GM18498 (cell line): ENCODE measurements around the gene ALG2.

Experiments used
- ATAC-seq: cut with Tn5 transposase; IDR thresholded peaks from one replicate; pipeline ENCODE4 v1.9.1; 2021; ENCODE audit warnings: mild to moderate bottlenecking, moderate library complexity; ENCODE audit not compliant: unreplicated experiment

ALG2 gene

GRCh38 chr9:99176527-99177013 is 45.2 kb downstream of the ALG2 start:
- ATAC-seq = no peak

- no peak for ATAC-seq
Measured at GRCh38 chr9:99173570-99174504, 47.9 kb downstream of the ALG2 start.

GRCh38 chr9:99172124-99173091 is 49.3 kb downstream of the ALG2 start:
- no peak for ATAC-seq

- ATAC-seq = no peak
Measured at GRCh38 chr9:99171225-99172123, 50.3 kb downstream of the ALG2 start.

GRCh38 chr9:99169982-99170761 is 51.6 kb downstream of the ALG2 start:
- ATAC-seq = no peak

GRCh38 chr9:99169086-99169485 is 52.7 kb downstream of the ALG2 start:
- no peak for ATAC-seq

- no peak for ATAC-seq
Measured at GRCh38 chr9:99167694-99168093, 54.0 kb downstream of the ALG2 start.

- ATAC-seq = no peak
Measured at GRCh38 chr9:99167119-99167518, 54.6 kb downstream of the ALG2 start.
